ENCODE data around the gene PLD2. TPM values are rescaled to one million over a fixed set of nuclear protein-coding genes. Genes with fewer than 3 reads are reported as not detected.

The PLD2 gene
- total RNA-seq, 1 experiment from 2014 or later, result 24.3 TPM

DNA sequence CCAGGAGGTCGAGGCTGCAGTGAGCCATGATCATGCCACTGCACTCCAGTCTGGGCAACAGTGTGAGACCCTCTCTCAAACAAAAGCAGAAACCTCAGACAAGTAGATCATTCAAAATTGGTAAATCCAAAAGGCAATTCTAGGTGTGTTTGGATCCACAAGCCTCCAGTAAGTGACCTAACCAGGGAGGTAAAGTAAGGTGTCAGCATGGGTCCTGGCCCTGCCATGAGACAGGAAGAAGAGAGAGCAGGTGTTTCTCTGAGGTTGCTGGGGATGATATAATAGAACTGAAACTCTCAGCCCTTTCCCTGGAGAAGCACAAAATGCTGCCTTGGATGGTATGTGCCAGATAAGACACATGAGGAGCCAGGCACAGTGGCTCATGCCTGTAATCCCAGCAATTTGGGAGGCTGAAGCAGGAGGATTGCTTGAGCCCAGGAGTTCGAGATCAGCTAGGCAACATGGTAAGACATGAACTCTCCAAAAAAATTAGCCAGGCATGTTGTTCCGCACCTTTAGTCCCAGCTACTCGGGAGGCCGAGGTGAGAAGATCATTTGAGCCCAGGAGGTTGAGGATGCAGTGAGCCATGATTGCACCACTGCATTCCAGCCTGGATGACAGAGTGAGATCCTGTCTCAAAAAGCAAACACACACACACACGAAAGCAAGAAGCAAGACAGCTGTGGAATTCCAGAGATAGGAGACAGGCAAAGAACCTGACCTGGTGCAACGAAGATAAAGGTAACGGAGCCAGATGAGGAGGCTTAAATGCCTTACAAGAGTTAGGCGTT is 28.8 kb upstream of the PLD2 start:
- no peak for TF ChIP-seq EZH2phosphoT487 (IDR thresholded peaks at IDR 0.05; ENCODE audit: borderline replicate concordance, low read length)
- TF ChIP-seq EZH2 (IDR thresholded peaks at IDR 0.05; ENCODE audit: low read length, unreplicated experiment), result no peak
- TF ChIP-seq, protein P1, sequence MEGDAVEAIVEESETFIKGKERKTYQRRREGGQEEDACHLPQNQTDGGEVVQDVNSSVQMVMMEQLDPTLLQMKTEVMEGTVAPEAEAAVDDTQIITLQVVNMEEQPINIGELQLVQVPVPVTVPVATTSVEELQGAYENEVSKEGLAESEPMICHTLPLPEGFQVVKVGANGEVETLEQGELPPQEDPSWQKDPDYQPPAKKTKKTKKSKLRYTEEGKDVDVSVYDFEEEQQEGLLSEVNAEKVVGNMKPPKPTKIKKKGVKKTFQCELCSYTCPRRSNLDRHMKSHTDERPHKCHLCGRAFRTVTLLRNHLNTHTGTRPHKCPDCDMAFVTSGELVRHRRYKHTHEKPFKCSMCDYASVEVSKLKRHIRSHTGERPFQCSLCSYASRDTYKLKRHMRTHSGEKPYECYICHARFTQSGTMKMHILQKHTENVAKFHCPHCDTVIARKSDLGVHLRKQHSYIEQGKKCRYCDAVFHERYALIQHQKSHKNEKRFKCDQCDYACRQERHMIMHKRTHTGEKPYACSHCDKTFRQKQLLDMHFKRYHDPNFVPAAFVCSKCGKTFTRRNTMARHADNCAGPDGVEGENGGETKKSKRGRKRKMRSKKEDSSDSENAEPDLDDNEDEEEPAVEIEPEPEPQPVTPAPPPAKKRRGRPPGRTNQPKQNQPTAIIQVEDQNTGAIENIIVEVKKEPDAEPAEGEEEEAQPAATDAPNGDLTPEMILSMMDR (conservative IDR thresholded peaks at IDR 0.05; ENCODE audit: low read depth, low read length), result no peak
- H3K27me3 ChIP-seq (ENCODE audit: low read length), result no peaks in the 10 kb centered on the region
- ChIA-PET POLR2A (ENCODE audit: unreplicated experiment) (no interaction called here), CTCF (no interaction called here)
- no peak overlapping the region for H3K4me3 ChIP-seq (ENCODE audit: low read length)
- H3K9me3 ChIP-seq (ENCODE audit: low read length), result no peaks in the 10 kb centered on the region
- no peak overlapping the region for H2AFZ ChIP-seq (ENCODE audit: low read length)
- ATAC-seq (no peak), DNase-seq (no peak)
- H3K27ac ChIP-seq (ENCODE audit: low read length), result no peak overlapping the region
- H3K4me1 ChIP-seq (ENCODE audit: insufficient read depth, low read length), result no peaks in the 10 kb centered on the region
- no peaks in the 10 kb centered on the region for H3K79me2 ChIP-seq (ENCODE audit: low read length)
- no peaks in the 10 kb centered on the region for H3F3A ChIP-seq (ENCODE audit: low read length, unreplicated experiment)
- no peaks in the 10 kb centered on the region for H4K20me1 ChIP-seq (ENCODE audit: low read length)
- no TSS peak for BruUV-seq (replicated peaks)
- no peak overlapping the region for H3K4me2 ChIP-seq (ENCODE audit: low read length)
- intact Hi-C loops (cut with micrococcal nuclease), result no loop called here
- H3K36me3 ChIP-seq (ENCODE audit: low read depth, low read length), result no peaks in the 10 kb centered on the region
- no peak overlapping the region for H3K9ac ChIP-seq (ENCODE audit: low read length)
- no peaks in the 10 kb centered on the region for H3K9me2 ChIP-seq (replicated peaks; ENCODE audit: low read length)

DNA sequence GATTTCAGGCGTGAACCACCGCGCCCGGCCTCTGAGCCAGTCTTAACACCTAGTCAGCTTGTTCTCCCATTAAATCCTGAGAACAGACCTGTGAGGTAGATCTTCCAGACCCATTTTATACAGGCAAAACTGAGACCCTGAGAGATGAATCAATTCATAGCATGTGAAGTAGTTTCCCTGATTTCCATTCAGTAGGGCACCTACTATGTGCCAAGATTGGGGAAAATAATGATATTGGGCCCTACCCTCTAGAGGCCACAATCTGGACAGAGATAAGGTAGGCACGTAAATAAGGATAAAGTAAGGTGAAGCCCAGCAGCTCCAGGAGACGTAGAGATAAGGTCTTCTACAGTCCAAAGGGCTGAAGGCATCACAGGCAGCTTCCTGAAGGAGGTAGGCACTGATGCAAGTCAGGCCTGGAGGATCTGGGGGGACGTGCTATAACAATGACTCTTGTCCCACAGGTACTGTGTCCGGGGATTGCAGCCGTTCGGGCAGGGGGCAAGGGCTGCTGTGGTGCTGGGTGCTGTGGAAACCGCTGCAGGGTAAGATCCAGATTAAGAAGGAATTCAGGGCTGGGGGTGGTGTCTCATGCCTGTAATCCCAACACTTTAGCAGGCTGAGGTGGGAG is 26.5 kb upstream of the PLD2 start:
- Histone ChIP-seq H3K27me3 (ENCODE audit: low read length) (no peaks in the 10 kb centered on the region), H3K9me2 (replicated peaks; ENCODE audit: low read length) (no peaks in the 10 kb centered on the region), H4K20me1 (ENCODE audit: low read length) (no peaks in the 10 kb centered on the region), H3K79me2 (ENCODE audit: low read length) (no peaks in the 10 kb centered on the region), H3K27ac (ENCODE audit: low read length) (no peak overlapping the region), H3K9ac (ENCODE audit: low read length) (no peak overlapping the region), H3K4me2 (ENCODE audit: low read length) (no peak overlapping the region), H3K4me1 (ENCODE audit: insufficient read depth, low read length) (no peaks in the 10 kb centered on the region), H3K4me3 (ENCODE audit: low read length) (no peak overlapping the region), H3K36me3 (ENCODE audit: low read depth, low read length) (no peaks in the 10 kb centered on the region), H2AFZ (ENCODE audit: low read length) (no peak overlapping the region), H3F3A (ENCODE audit: low read length, unreplicated experiment) (no peaks in the 10 kb centered on the region), H3K9me3 (ENCODE audit: low read length) (no peaks in the 10 kb centered on the region)
- CTCF ChIA-PET, result no interaction called here
- intact Hi-C loops (cut with micrococcal nuclease), result no loop called here
- TF ChIP-seq EZH2phosphoT487 (IDR thresholded peaks at IDR 0.05; ENCODE audit: borderline replicate concordance, low read length) (no peak), EZH2 (IDR thresholded peaks at IDR 0.05; ENCODE audit: low read length, unreplicated experiment) (no peak)
- TF ChIP-seq, protein P1 (conservative IDR thresholded peaks at IDR 0.05; ENCODE audit: low read depth, low read length), result no peak
- BruUV-seq (replicated peaks), result no TSS peak
- DNase-seq (no peak), ATAC-seq (no peak)
- POLR2A ChIA-PET (ENCODE audit: unreplicated experiment), result no interaction called here

DNA sequence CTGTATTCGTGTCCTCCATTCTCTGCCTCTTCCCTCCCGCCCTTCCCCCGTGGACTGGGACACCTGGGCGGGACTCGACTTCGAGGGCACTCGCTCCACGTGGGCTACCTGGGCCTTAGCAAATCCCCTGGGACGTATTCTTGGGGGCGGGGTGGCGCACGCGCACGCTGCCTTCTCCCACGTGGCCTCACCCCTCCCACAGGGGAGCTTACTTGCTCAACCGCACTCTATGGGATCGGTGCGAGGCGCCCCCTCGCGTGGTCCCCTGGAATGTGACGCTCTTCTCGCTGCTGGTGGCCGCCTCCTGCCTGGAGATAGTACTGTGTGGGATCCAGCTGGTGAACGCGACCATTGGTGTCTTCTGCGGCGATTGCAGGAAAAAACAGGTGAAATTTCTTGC is 24.3 kb upstream of the PLD2 start:
- no peaks in the 10 kb centered on the region for H3K9me3 ChIP-seq (ENCODE audit: low read length)
- H3K4me2 ChIP-seq (ENCODE audit: low read length), result no peak overlapping the region
- no peak overlapping the region for H2AFZ ChIP-seq (ENCODE audit: low read length)
- H3F3A ChIP-seq (ENCODE audit: low read length, unreplicated experiment), result no peaks in the 10 kb centered on the region
- no peak for DNase-seq
- no peak overlapping the region for H3K9ac ChIP-seq (ENCODE audit: low read length)
- no peaks in the 10 kb centered on the region for H3K9me2 ChIP-seq (replicated peaks; ENCODE audit: low read length)
- TF ChIP-seq, protein P1 (conservative IDR thresholded peaks at IDR 0.05; ENCODE audit: low read depth, low read length), result no peak
- TF ChIP-seq EZH2 (IDR thresholded peaks at IDR 0.05; ENCODE audit: low read length, unreplicated experiment) (no peak), EZH2phosphoT487 (IDR thresholded peaks at IDR 0.05; ENCODE audit: borderline replicate concordance, low read length) (no peak)
- H3K79me2 ChIP-seq (ENCODE audit: low read length), result no peaks in the 10 kb centered on the region
- H3K27ac ChIP-seq (ENCODE audit: low read length), result no peak overlapping the region
- H3K4me3 ChIP-seq (ENCODE audit: low read length), result no peak overlapping the region
- no TSS peak for BruUV-seq (replicated peaks)
- ChIA-PET POLR2A (ENCODE audit: unreplicated experiment) (interaction anchor here (0.7 kb wide), 1 partner anchor 87 kb away, joined by 12 read pairs; no protein-coding TSS in a partner anchor), CTCF (no interaction called here)
- ATAC-seq, result no peak
- no peaks in the 10 kb centered on the region for H3K27me3 ChIP-seq (ENCODE audit: low read length)
- no peaks in the 10 kb centered on the region for H3K36me3 ChIP-seq (ENCODE audit: low read depth, low read length)
- H4K20me1 ChIP-seq (ENCODE audit: low read length), result no peaks in the 10 kb centered on the region
- H3K4me1 ChIP-seq (ENCODE audit: insufficient read depth, low read length), result peaks cover 6% of the 10 kb centered on the region
- intact Hi-C loops (cut with micrococcal nuclease), result no loop called here
